GM19397 (cell line): ENCODE results near the gene GSTM1.

Experiments
- ATAC-seq: cut with Tn5 transposase; IDR thresholded peaks from one replicate; pipeline ENCODE4 v1.9.1; 2021; ENCODE audit warnings: mild to moderate bottlenecking, moderate library complexity; ENCODE audit not compliant: unreplicated experiment

The GSTM1 gene

DNA sequence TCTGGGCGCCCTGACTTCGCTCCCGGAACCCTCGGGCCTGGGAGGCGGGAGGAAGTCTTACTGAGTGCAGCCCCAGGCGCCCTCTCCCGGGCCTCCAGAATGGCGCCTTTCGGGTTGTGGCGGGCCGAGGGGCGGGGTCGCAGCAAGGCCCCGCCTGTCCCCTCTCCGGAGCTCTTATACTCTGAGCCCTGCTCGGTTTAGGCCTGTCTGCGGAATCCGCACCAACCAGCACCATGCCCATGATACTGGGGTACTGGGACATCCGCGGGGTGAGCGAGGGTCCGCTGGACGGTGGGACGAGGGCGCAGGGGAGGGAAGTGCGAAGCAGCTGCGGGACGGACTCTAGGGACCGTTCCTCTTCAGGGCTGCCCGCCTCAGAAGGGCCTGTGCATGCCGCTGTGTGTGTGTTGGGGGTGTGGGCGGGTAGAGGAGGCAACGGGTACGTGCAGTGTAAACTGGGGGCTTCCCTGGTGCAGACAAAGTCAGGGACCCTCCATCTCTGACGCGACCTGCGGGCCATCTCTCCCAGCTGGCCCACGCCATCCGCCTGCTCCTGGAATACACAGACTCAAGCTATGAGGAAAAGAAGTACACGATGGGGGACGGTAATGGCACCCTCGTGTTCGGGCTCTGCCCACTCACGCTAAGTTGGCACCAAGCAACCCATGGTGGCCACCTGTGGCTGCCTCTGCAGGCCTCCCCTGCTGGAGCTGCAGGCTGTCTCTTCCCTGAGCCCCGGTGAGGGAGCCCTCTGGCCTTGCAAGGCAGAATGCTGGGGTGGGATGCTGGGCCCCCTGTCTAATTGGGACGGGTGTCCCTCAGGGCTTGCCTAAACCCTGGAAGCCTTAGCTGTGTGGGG, at the start of gene GSTM1:
Gene GSTM1 (plus strand): TSS at position 177 of the 859 bp plus-strand sequence. CDS start 57 bp downstream, at position 234.
- peak; percentile 94 for ATAC-seq

DNA sequence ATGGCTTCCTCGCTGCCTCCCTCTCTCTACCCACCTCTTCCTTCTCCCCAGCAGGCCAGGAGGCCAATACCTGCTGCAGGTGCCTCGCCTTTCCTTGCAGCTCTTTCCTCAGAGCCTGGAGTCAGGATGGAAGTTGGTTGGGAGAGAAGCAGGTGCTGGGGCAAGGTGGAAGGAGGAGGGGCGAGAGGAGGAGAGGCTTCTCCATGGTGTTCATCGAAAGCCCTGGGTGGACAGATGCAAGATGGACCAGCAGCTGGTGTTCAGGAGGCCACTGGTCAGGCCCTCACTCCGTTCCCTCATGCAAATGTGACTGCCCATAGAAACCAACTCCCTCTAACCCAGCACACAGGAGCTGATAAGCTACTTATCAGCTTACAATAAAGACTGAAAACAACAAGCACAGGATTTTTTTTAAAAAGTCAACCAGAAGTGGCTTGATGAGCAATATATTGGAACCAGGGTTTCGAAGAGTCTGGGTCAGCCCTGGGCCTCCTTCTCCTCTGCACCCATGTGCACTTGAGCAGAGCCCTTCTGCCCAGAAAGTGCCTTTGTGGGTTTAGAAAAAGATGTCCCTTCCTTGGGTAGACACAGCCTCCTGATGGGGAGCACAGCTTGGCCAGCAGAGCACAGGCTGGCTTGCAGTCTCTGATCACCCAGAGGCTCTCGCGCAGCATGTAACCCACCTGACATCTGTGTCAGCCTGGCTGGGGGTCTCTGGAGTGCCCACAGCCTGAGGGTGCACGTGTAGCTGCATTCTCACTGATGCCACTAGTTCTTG, 48.4 kb upstream of the GSTM1 start:
- no peak for ATAC-seq

- no peak for ATAC-seq
Observed at GRCh38 chr1:109639841-109640184, 47.8 kb upstream of the GSTM1 start.

- peak; percentile 52 for ATAC-seq
Observed at GRCh38 chr1:109640285-109640865, 47.2 kb upstream of the GSTM1 start.

DNA sequence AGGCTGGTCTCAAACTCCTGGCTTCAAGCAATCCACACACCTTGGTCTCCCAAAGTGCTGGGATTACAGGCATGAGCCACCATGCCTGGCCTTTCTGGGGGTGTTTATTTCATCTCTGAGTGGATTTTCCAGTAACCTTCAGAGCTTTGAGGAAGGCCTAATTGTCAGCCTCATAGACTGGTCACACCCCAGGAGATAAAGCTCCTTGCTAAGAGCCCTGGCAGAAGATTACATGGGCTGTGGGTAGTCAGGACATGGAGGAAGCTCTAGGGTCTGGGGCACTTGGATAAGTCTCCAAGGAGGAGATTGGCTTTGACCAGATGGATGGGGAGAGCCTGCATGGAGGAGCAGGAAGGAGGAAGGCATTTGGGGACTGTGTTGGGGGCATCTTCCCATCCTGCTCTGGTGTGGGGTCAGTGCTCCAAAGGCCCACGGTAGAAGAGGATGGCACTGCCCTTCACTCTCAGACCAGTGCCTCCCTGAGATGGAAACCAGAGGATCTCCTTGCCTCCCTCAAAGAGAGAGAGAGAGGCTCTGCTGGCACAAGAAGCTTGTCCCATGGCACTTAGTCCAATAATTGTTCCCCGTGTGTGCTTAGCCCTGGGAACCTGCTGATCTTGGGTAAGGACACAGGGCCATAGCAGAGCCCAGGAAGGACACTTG, 46.4 kb upstream of the GSTM1 start:
- ATAC-seq, result no peak

GRCh38 chr1:109641861-109642260, 45.8 kb upstream of the GSTM1 start:
- no peak for ATAC-seq

GRCh38 chr1:109642626-109643025, 45.0 kb upstream of the GSTM1 start:
- no peak for ATAC-seq

DNA sequence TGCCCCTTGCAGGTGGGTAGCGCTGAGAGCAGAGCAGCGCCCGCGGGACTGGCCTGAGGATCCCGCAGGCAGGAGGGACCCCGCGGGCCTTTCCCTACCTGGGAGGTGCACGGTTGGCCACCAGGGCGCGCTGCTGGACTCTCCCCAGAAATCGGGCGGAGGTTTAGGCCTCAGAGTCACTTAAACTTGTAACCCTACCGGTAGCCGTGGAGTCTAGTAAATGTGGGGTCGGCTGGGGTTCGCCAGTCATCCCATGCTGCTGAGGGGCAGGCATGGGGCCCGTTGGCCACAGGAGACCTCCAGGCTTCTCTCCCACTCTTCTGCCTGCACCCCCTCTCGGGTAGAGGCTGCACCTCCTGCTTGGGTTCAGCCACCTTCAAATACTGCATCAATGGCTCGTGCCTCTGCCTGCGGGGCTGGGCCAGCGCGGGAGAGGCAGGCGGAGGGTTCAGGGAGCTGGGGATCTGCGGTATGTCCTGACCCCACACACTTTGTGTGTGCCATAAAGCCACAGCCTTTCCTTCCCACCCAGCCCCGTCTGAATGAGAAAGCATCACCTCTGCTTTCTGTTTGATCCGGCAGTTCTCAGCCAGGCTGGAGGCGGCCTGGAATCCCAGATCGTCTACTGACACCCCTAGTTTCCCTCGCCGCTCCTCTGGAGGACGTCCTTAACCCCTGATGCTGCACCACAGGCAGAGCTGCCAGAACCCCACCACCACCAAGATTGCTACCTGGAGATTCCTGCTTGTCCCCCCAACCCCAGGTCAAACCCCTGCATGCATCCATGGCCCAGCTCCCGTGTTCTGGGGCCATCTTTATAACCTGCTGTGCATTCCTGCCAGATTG, 44.0 kb upstream of the GSTM1 start:
- peak; percentile 68 for ATAC-seq

- no peak for ATAC-seq
Observed at GRCh38 chr1:109644670-109645069, 42.9 kb upstream of the GSTM1 start.

DNA sequence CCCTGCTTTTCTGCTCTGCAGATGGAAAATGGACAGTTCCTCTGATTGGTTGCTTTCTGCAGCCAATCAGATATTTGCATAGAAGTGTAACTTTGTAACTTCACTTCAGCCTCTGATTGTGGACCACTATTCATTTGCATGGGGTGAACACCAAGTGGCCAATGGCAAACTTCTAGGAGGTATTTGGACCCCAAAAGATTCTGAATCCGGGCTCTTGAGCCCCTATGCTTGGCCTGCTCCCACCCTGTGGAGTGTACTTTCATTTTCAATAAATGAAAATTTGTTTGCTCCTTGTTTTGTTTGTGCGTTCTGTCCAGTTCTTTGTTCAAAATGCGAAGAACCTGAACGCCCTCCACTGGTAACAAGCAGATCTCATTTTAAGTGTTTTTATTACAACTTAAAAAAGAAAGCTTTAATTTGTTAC, 38.1 kb upstream of the GSTM1 start:
- no peak for ATAC-seq

DNA sequence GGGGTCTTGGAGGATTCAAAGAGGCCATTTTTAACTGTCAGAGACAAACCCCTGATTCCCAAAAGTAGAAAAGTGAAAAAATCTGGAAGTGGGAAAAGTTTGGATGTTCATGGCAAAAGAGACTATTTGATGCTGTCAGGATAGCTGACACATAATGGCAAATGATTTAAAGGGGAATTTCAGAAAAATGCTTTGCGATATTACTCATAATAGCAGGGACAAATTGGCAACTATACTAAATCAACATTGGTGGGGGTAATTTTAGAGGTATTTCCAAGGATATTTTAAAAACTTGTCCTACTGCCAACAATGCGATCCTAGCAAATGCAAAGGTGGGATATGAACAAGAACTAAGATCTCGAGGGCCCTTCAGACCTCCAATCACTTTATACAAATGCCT, 37.0 kb upstream of the GSTM1 start:
- no peak for ATAC-seq

- no peak for ATAC-seq
Observed at GRCh38 chr1:109652402-109652801, 35.2 kb upstream of the GSTM1 start.

- no peak for ATAC-seq
Observed at GRCh38 chr1:109653306-109653705, 34.3 kb upstream of the GSTM1 start.

DNA sequence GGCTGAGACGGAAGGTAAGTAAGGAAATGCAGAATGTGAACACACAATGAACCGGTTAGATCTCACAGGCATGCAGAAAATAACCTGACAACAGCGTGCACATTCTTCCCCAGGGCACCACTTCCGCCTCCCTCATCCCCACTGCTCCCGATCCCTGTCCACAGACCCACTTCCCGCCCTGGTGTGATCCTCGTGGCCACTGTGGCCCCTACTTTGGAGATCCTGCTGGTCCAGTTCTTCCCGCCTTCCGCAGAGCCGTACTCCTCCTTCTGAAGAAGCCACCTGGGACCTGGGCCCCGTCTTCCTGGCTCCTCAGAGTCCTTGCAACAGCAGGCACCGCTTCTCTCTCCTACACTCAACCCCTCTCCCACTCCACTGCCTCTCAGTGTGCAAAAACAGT, 33.1 kb upstream of the GSTM1 start:
- ATAC-seq, result no peak

GRCh38 chr1:109655615-109656519, 31.8 kb upstream of the GSTM1 start, which contains the start of gene GSTM4:
Gene GSTM4 (plus strand): TSS chr1:109656099. CDS start chr1:109656390, 291 bp downstream.
- ATAC-seq, result peak; percentile 96

DNA sequence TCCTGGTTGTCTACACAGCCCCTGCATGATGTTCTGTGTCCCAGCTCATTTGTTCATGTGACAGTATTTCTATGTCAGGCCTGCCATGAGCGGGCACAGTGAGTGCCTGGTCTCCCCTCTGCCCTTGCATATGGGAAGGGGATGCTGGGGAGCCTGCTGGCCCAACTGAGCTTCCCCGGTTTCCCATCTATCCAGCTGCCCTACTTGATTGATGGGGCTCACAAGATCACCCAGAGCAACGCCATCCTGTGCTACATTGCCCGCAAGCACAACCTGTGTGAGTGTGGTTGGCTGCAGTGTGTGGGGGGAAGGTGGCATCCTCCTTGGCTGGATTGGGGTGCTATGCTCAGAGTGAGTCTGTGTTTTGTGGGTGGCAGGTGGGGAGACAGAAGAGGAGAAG, 30.2 kb upstream of the GSTM1 start:
- ATAC-seq, result no peak

GRCh38 chr1:109657970-109658369, 29.6 kb upstream of the GSTM1 start:
- ATAC-seq, result no peak

- ATAC-seq, result no peak
Observed at GRCh38 chr1:109658533-109659042, 29.0 kb upstream of the GSTM1 start.

DNA sequence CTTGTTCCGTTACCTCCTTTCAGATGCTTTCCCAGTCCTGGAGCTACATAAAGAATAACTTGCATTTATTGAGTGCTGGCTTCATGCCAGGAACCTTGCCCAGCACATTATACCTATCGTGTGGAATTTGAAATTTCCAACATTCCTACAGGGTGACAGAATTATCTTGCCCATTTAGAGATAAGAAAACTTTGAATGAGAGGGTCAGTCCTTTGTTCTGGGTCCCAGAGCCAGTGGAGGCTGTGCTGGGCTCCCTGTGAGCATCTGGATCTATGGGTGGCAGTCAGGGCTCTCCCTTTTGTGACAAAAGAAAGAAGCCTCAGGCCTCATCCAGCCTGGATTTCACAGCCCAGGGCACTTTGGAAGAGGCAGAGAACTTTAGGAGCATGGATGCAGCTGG, 28.5 kb upstream of the GSTM1 start:
- ATAC-seq, result no peak
